ENCODE measurements around the gene HDAC11. TPM values are rescaled to one million over a fixed set of nuclear protein-coding genes. Genes with fewer than 3 reads are reported as not detected.

The HDAC11 gene
- total and polyA plus RNA-seq, 2 donors (not counting 1 experiment from before 2014, with no cell fraction given), result 5.2 to 23.1 TPM

DNA sequence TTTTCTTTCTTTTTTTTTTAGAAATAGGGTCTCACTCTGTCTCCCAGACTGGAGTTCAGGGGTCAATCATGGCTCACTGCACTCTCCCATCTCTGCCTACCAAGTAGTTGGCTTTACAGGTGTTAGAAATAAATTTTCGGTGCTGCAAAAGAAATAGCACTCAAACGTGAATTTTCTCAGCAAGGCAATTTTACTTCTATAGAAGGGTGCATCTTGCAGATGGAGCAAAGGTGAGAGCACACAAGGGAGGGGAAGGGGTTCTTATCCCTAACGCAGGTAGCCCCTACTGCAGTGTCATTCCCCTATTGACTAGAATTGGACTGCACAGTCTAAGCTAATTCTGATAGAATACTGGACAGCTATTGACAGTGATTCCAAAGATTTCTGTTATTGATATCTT lies 62.0 kb downstream of the HDAC11 start:
- Histone ChIP-seq H3K4me2 (ENCODE audit: extremely low read depth, insufficient read depth, low read length) (no peak overlapping the region), H3K27ac (ENCODE audit: insufficient read depth, low read length) (no peak overlapping the region), H3K36me3 (ENCODE audit: control insufficient read depth, insufficient read depth, low read length) (no peaks in the 10 kb centered on the region), H3K27me3 (ENCODE audit: control insufficient read depth, insufficient read depth, low read length) (no peaks in the 10 kb centered on the region), H4K20me1 (ENCODE audit: control insufficient read depth, extremely low read depth, insufficient read depth, low read length) (no peaks in the 10 kb centered on the region), H3K4me3 (replicated peaks in 1 of 4; ENCODE audit: control extremely low read depth in 1 of 4, insufficient read depth in 1 of 4, low read depth in 3 of 4, low read length in 4 of 4) (no peak overlapping the region), H2AFZ (ENCODE audit: low read length) (no peak overlapping the region), H3K79me2 (ENCODE audit: control insufficient read depth, insufficient read depth, low read length) (no peaks in the 10 kb centered on the region), H3K9ac (ENCODE audit: insufficient read depth, low read length) (no peak overlapping the region), H3K4me1 (ENCODE audit: control insufficient read depth, extremely low read depth, insufficient read depth, low read length) (peaks cover 11% of the 10 kb centered on the region), H3K9me3 (ENCODE audit: control insufficient read depth, insufficient read depth, low read depth, low read length) (no peaks in the 10 kb centered on the region)
- DNase-seq (ENCODE audit: low read depth in 2 of 2), result no peak
- no peak for TF ChIP-seq EZH2 (IDR thresholded peaks at IDR 0.05; ENCODE audit: low read length, missing control alignments)
- TF ChIP-seq, protein P1, sequence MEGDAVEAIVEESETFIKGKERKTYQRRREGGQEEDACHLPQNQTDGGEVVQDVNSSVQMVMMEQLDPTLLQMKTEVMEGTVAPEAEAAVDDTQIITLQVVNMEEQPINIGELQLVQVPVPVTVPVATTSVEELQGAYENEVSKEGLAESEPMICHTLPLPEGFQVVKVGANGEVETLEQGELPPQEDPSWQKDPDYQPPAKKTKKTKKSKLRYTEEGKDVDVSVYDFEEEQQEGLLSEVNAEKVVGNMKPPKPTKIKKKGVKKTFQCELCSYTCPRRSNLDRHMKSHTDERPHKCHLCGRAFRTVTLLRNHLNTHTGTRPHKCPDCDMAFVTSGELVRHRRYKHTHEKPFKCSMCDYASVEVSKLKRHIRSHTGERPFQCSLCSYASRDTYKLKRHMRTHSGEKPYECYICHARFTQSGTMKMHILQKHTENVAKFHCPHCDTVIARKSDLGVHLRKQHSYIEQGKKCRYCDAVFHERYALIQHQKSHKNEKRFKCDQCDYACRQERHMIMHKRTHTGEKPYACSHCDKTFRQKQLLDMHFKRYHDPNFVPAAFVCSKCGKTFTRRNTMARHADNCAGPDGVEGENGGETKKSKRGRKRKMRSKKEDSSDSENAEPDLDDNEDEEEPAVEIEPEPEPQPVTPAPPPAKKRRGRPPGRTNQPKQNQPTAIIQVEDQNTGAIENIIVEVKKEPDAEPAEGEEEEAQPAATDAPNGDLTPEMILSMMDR (conservative IDR thresholded peaks at IDR 0.05 in 1 of 2, IDR thresholded peaks at IDR 0.05 in 1 of 2; ENCODE audit: low read depth in 1 of 2, low read length in 2 of 2), result no peak

DNA sequence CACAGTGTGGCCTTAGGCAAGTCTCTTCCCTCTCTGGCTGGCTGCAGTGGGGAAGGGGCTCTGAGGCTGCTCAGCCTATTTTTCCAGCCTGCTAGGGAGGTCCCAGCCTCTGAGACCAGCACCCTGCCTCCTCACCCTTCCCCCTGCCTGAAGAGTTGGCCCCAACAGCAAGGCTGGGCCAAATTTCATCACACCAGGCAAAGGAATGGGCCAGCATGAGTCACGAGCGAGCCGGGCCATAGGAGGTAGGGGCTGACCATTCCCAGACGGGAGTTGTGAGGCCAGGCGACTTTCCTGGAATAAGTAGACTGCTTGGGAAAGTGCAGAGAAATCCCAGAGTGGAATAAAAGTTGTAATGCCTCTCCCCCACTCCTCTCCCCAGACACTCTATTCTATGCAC lies 63.1 kb downstream of the HDAC11 start:
- Histone ChIP-seq H2AFZ (ENCODE audit: low read length) (no peak overlapping the region), H3K27me3 (ENCODE audit: control insufficient read depth, insufficient read depth, low read length) (no peaks in the 10 kb centered on the region), H3K79me2 (ENCODE audit: control insufficient read depth, insufficient read depth, low read length) (no peaks in the 10 kb centered on the region), H3K36me3 (ENCODE audit: control insufficient read depth, insufficient read depth, low read length) (no peaks in the 10 kb centered on the region), H3K9ac (ENCODE audit: insufficient read depth, low read length) (no peak overlapping the region), H3K9me3 (ENCODE audit: control insufficient read depth, insufficient read depth, low read depth, low read length) (no peaks in the 10 kb centered on the region), H4K20me1 (ENCODE audit: control insufficient read depth, extremely low read depth, insufficient read depth, low read length) (no peaks in the 10 kb centered on the region), H3K27ac (ENCODE audit: insufficient read depth, low read length) (peak overlapping the region; percentile 52), H3K4me1 (ENCODE audit: control insufficient read depth, extremely low read depth, insufficient read depth, low read length) (peaks cover 7% of the 10 kb centered on the region), H3K4me2 (ENCODE audit: extremely low read depth, insufficient read depth, low read length) (no peak overlapping the region), H3K4me3 (replicated peaks in 1 of 4; ENCODE audit: control extremely low read depth in 1 of 4, insufficient read depth in 1 of 4, low read depth in 3 of 4, low read length in 4 of 4) (no peak overlapping the region)
- TF ChIP-seq, protein P1 (conservative IDR thresholded peaks at IDR 0.05 in 1 of 2, IDR thresholded peaks at IDR 0.05 in 1 of 2; ENCODE audit: low read depth in 1 of 2, low read length in 2 of 2), result no peak
- TF ChIP-seq EZH2 (IDR thresholded peaks at IDR 0.05; ENCODE audit: low read length, missing control alignments), result no peak
- peak; percentile 94 to 95 for DNase-seq (ENCODE audit: low read depth in 2 of 2)

DNA sequence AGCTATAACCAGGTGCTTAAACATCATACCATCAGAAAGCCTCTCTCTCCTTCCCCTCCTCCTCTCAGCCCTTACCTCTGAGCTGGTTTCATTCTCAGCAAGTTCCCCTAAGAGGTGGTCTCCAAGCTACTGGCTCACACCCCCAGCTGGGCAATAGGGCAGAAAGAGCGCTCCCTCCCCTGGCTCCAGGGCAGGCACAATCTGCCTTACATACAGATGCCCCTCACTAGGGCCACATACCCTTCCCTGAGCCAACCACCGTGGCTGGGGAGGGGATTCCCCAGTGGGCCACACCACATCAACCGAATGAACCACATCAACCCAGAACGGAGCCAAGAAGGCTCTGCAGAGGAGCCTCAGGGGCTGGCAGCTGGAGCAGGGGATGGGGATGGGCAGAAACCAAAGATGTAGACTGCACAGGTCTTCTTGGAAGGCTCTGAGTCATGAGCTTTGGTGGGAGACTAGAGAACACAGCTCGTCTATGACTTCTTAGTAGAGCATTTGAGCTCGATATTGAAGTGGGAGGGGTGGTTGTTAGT lies 64.3 kb downstream of the HDAC11 start:
- H2AFZ ChIP-seq (ENCODE audit: low read length), result no peak overlapping the region
- H3K27ac ChIP-seq (ENCODE audit: insufficient read depth, low read length), result no peak overlapping the region
- H4K20me1 ChIP-seq (ENCODE audit: control insufficient read depth, extremely low read depth, insufficient read depth, low read length), result no peaks in the 10 kb centered on the region
- DNase-seq (ENCODE audit: low read depth in 2 of 2), result peak; percentile 69 to 97
- H3K9ac ChIP-seq (ENCODE audit: insufficient read depth, low read length), result no peak overlapping the region
- H3K4me1 ChIP-seq (ENCODE audit: control insufficient read depth, extremely low read depth, insufficient read depth, low read length), result peaks cover 4% of the 10 kb centered on the region
- H3K36me3 ChIP-seq (ENCODE audit: control insufficient read depth, insufficient read depth, low read length), result no peaks in the 10 kb centered on the region
- no peaks in the 10 kb centered on the region for H3K27me3 ChIP-seq (ENCODE audit: control insufficient read depth, insufficient read depth, low read length)
- H3K4me3 ChIP-seq (replicated peaks in 1 of 4; ENCODE audit: control extremely low read depth in 1 of 4, insufficient read depth in 1 of 4, low read depth in 3 of 4, low read length in 4 of 4), result no peak overlapping the region
- no peak overlapping the region for H3K4me2 ChIP-seq (ENCODE audit: extremely low read depth, insufficient read depth, low read length)
- H3K9me3 ChIP-seq (ENCODE audit: control insufficient read depth, insufficient read depth, low read depth, low read length), result no peaks in the 10 kb centered on the region
- no peak for TF ChIP-seq EZH2 (IDR thresholded peaks at IDR 0.05; ENCODE audit: low read length, missing control alignments)
- TF ChIP-seq, protein P1 (conservative IDR thresholded peaks at IDR 0.05 in 1 of 2, IDR thresholded peaks at IDR 0.05 in 1 of 2; ENCODE audit: low read depth in 1 of 2, low read length in 2 of 2), result no peak
- H3K79me2 ChIP-seq (ENCODE audit: control insufficient read depth, insufficient read depth, low read length), result no peaks in the 10 kb centered on the region

Data from fibroblast of lung (primary cell).